HG03139 (cell line): Measurements from ENCODE around the gene F9.

Experiments
- ATAC-seq: cut with Tn5 transposase; IDR thresholded peaks from one replicate; pipeline ENCODE4 v1.9.1; 2021; ENCODE audit not compliant: unreplicated experiment

The F9 gene

DNA sequence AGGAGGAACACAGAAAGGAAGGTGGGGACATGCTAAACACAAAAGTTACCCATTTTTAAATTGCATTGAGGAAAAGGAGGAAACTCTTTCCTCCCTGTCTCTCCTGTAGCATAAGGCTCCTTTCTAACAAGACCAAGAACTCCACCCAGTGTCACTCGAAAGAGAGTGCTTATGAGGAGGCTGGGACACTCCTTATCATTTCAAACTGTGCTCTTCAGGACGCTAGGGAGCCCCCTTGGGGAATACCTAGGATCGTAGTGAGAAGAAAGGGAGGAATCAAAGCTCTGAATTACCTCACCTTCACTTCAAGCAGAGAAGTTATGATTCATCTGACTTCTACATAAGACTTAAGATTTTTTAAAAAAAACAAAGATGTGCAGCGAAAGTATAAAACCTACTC, 65.5 kb downstream of the F9 start:
- no peak for ATAC-seq

DNA sequence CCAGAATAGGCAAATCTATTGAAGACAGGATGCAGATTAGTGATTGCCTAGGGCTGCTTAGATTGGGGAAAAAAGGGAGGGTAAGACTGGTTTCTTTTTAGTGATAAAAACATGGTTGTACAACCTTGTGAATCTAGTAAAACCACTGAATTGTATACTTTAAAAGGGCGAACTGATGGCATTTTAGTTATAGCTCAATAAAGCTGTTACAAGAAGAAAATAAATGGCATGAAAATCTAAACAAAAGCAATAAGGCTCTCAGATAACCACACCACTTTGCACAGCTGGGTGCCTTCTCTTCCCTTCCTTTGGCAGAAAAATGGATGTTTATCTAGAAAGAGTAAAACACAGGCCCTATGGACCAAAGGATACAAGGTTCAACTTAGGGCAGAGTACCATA, 69.6 kb downstream of the F9 start:
- no peak for ATAC-seq
